ENCODE data around the gene APH1B. TPM values are rescaled to one million over a fixed set of nuclear protein-coding genes. Genes with fewer than 3 reads are reported as not detected.
"Not testable (repeated sequence)": the region's sequence is repeated elsewhere in the genome, so short reads cannot be mapped to it uniquely, and the experiment has no call there.

The APH1B gene
- total RNA-seq = 1 to 10 TPM; 5.7 to 7.4 TPM

- ChIA-PET CTCF (interaction anchor here (0.7 to 2.8 kb wide), 4 partner anchors 11 to 385 kb away, joined by 3 to 10 read pairs (median 4); no protein-coding TSS in a partner anchor), POLR2A (interaction anchor here (0.5 to 1.0 kb wide), 2 partner anchors 10 to 854 kb away, joined by 3 read pairs; no protein-coding TSS in a partner anchor)
These were observed at the start of gene APH1B for GRCh38 chr15:63277038-63277892. Gene APH1B, plus strand, starts transcription at chr15:63277605. Its CDS starts 19 bp downstream, at chr15:63277624.

- POLR2A ChIA-PET = no interaction called here
- CTCF ChIA-PET = no interaction called here
These were observed 49.7 kb upstream of the APH1B start for GRCh38 chr15:63227689-63228088.

- ChIA-PET POLR2A (no interaction called here), CTCF (interaction anchor here (1.0 to 2.3 kb wide), 4 partner anchors 7 to 39 kb away, joined by 3 to 7 read pairs (median 3); no protein-coding TSS in a partner anchor)
These were observed 46.2 kb upstream of the APH1B start for GRCh38 chr15:63231206-63231605.

GRCh38 chr15:63231706-63232105, 45.7 kb upstream of the APH1B start:
- CTCF ChIA-PET = interaction anchor here (0.6 to 2.3 kb wide), 4 partner anchors 17 to 48 kb away, joined by 3 to 7 read pairs (median 4); no protein-coding TSS in a partner anchor
- POLR2A ChIA-PET = interaction anchor here (0.5 to 1.3 kb wide), 2 partner anchors 14 to 40 kb away, joined by 3 read pairs; no protein-coding TSS in a partner anchor

GRCh38 chr15:63232405-63232804, 45.0 kb upstream of the APH1B start:
- ChIA-PET POLR2A (interaction anchor here (0.5 to 1.5 kb wide), 4 partner anchors 15 to 75 kb away, joined by 3 to 10 read pairs (median 3); partner anchors contain the start of gene RPS27L), CTCF (interaction anchor here (0.6 to 2.3 kb wide), 6 partner anchors 38 to 950 kb away, joined by 3 to 7 read pairs (median 4); no protein-coding TSS in a partner anchor)

GRCh38 chr15:63232943-63233342, 44.5 kb upstream of the APH1B start:
- CTCF ChIA-PET = interaction anchor here (0.6 kb wide), 3 partner anchors 107 to 950 kb away, joined by 3 to 4 read pairs (median 4); no protein-coding TSS in a partner anchor
- POLR2A ChIA-PET = interaction anchor here (0.6 to 1.5 kb wide), 3 partner anchors 39 to 75 kb away, joined by 3 to 10 read pairs (median 3); partner anchors contain the start of gene RPS27L

- ChIA-PET CTCF (no interaction called here), POLR2A (interaction anchor here (1.5 kb wide), 1 partner anchor 76 kb away, joined by 10 read pairs; the partner anchor contains the start of gene RPS27L)
These were observed 43.6 kb upstream of the APH1B start for GRCh38 chr15:63233667-63234423.

GRCh38 chr15:63234451-63234870, 42.9 kb upstream of the APH1B start:
- CTCF ChIA-PET = no interaction called here
- POLR2A ChIA-PET = no interaction called here

- ChIA-PET POLR2A (no interaction called here), CTCF (no interaction called here)
These were observed 41.1 kb upstream of the APH1B start for GRCh38 chr15:63236272-63236671.

GRCh38 chr15:63237086-63237485, 40.3 kb upstream of the APH1B start:
- CTCF ChIA-PET, POLR2A ChIA-PET: not testable (repeated sequence)

- ChIA-PET POLR2A (no interaction called here), CTCF (interaction anchor here (0.7 to 0.8 kb wide), 2 partner anchors 8 to 190 kb away, joined by 3 read pairs; no protein-coding TSS in a partner anchor)
These were observed 39.2 kb upstream of the APH1B start for GRCh38 chr15:63238171-63238570.

GRCh38 chr15:63238796-63239195, 38.6 kb upstream of the APH1B start:
- ChIA-PET POLR2A (interaction anchor here (1.0 kb wide), 1 partner anchor 62 kb away, joined by 3 read pairs; no protein-coding TSS in a partner anchor), CTCF (interaction anchor here (0.7 to 1.1 kb wide), 6 partner anchors 9 to 315 kb away, joined by 3 to 4 read pairs (median 4); no protein-coding TSS in a partner anchor)

GRCh38 chr15:63240109-63240508, 37.3 kb upstream of the APH1B start:
- ChIA-PET POLR2A (no interaction called here), CTCF (interaction anchor here (1.1 kb wide), 1 partner anchor 74 kb away, joined by 3 read pairs; no protein-coding TSS in a partner anchor)

GRCh38 chr15:63241316-63241715, 36.1 kb upstream of the APH1B start:
- ChIA-PET CTCF (interaction anchor here (0.7 kb wide), 1 partner anchor 293 kb away, joined by 3 read pairs; no protein-coding TSS in a partner anchor), POLR2A (no interaction called here)

- CTCF ChIA-PET = no interaction called here
These were observed 34.3 kb upstream of the APH1B start for GRCh38 chr15:63243101-63243500.

GRCh38 chr15:63243776-63244175, 33.6 kb upstream of the APH1B start:
- CTCF ChIA-PET = no interaction called here

More at GRCh38 chr15:63243101-63243500, 34.3 kb upstream of the APH1B start:
- POLR2A ChIA-PET = no interaction called here

GRCh38 chr15:63244399-63244798, 33.0 kb upstream of the APH1B start:
- POLR2A ChIA-PET = no interaction called here
- CTCF ChIA-PET = no interaction called here

More at GRCh38 chr15:63243776-63244175, 33.6 kb upstream of the APH1B start:
- POLR2A ChIA-PET = no interaction called here

GRCh38 chr15:63244976-63245645, 32.3 kb upstream of the APH1B start:
- POLR2A ChIA-PET = no interaction called here
- CTCF ChIA-PET = no interaction called here
